Testis (tissue), 3 donors: ENCODE measurements around the gene PTPRN2. TPM values are rescaled to one million over a fixed set of nuclear protein-coding genes. Genes with fewer than 3 reads are reported as not detected.

ENCODE experiments used
- DNase-seq: peaks from one replicate; pipeline ENCODE4 v3.0.0-alpha.2; 2019
- H3K27ac ChIP-seq, 2 donors: fragments of 200-600 bp; sonication (generic); one replicate each; pipeline ENCODE4 v1.5.1; 2019
- H3K27me3 ChIP-seq: fragments of 200-600 bp; sonication (generic); one replicate; pipeline ENCODE4 v1.5.1; 2019
- H3K36me3 ChIP-seq: fragments of 200-600 bp; sonication (generic); one replicate; pipeline ENCODE4 v1.5.1; 2017; ENCODE audit warnings: low read depth; ENCODE audit errors: missing control alignments
- H3K4me1 ChIP-seq: fragments of 200-600 bp; sonication (generic); one replicate; pipeline ENCODE4 v1.5.1; 2019
- H3K4me3 ChIP-seq, 2 donors: fragments of 200-600 bp; sonication (generic); one replicate each; pipeline ENCODE4 v1.5.1; 2017 to 2019
- H3K9me3 ChIP-seq: fragments of 200-600 bp; sonication (generic); one replicate; pipeline ENCODE4 v1.5.1; 2017
- CTCF ChIP-seq, 3 experiments: fragments of 450-650 bp in 2 of 3; fragments of 200-600 bp in 1 of 3; sonication (generic) in 1 of 3; IDR thresholded peaks; one replicate each; pipeline ENCODE4 v1.5.1; 2016 to 2019; ENCODE audit warnings: antibody characterized with exemption in 3 of 3, mild to moderate bottlenecking in 2 of 3, moderate library complexity in 1 of 3
- POLR2A ChIP-seq: fragments of 450-650 bp; IDR thresholded peaks from one replicate; pipeline ENCODE4 v1.6.1; 2017; ENCODE audit warnings: antibody characterized with exemption, mild to moderate bottlenecking, moderate library complexity
- WGBS, 2 donors: methylation state at CpG; one replicate each; pipeline ENCODE4 v1.1.5; 2018; 5-methylcytosine and 5-hydroxymethylcytosine counted together
- intact Hi-C: fragments of 100-400 bp; cut with DNase I; formaldehyde crosslinking; loops from one replicate; pipeline ENCODE4 v1.15.1; 2023; ENCODE audit warnings: low total_unique reads
- polyA plus RNA-seq: library from polyadenylated mRNA; stranded (reverse); fragments of 350-450 nt; fragmentation: Illumina TruSeq; extraction: RNeasy Lipid Tissue Mini Kit (QIAGEN cat#74804); gene quantifications from one replicate; pipeline ENCODE4 v1.2.3, GENCODE V29; 2014; ENCODE audit warnings: low read depth, low replicate concordance; ENCODE audit not compliant: insufficient read depth
- total RNA-seq, 2 donors: library from RNA; depleted of rRNA; stranded (reverse); fragments of >200 nt; gene quantifications; one replicate each; pipeline ENCODE4 v1.2.3, GENCODE V29; 2016

Gene PTPRN2
- total and polyA plus RNA-seq, 3 donors from 2014 or later = 9.3 to 10.8 (median 9.8) TPM

GRCh38 chr7:157806711-157807110, 780.9 kb downstream of the PTPRN2 start:
- intact Hi-C loops = no loop called here
- H3K4me3 ChIP-seq = no peak overlapping the region
- 68 to 71% methylated on average over 4 of the region's 4 CpGs for WGBS, 2 donors
- H3K27me3 ChIP-seq = no peaks in the 10 kb centered on the region
- H3K9me3 ChIP-seq = no peaks in the 10 kb centered on the region
- TF ChIP-seq CTCF (IDR thresholded peaks at IDR 0.05) (no peak), POLR2A (no peak)
- no peak overlapping the region for H3K27ac ChIP-seq
- no peaks in the 10 kb centered on the region for H3K4me1 ChIP-seq
- DNase-seq = no peak
- no peaks in the 10 kb centered on the region for H3K36me3 ChIP-seq

GRCh38 chr7:157805713-157806112, 781.9 kb downstream of the PTPRN2 start:
- no peak for DNase-seq
- no peaks in the 10 kb centered on the region for H3K4me1 ChIP-seq
- WGBS, 2 donors = 69 to 78% methylated on average over 6 of the region's 6 CpGs

GRCh38 chr7:157803906-157804305, 783.7 kb downstream of the PTPRN2 start:
- H3K9me3 ChIP-seq = no peaks in the 10 kb centered on the region
- no peaks in the 10 kb centered on the region for H3K27me3 ChIP-seq
- WGBS, 2 donors = 90 to 98% methylated on average over 5 of the region's 5 CpGs
- no peak for DNase-seq
- no peaks in the 10 kb centered on the region for H3K4me1 ChIP-seq
- H3K27ac ChIP-seq = no peak overlapping the region
- TF ChIP-seq POLR2A (no peak), CTCF (IDR thresholded peaks at IDR 0.05) (no peak)
- H3K4me3 ChIP-seq = no peak overlapping the region
- H3K36me3 ChIP-seq = no peaks in the 10 kb centered on the region
- intact Hi-C loops = no loop called here

More at GRCh38 chr7:157805713-157806112, 781.9 kb downstream of the PTPRN2 start:
- Histone ChIP-seq H3K4me3 (no peak overlapping the region), H3K27me3 (no peaks in the 10 kb centered on the region), H3K36me3 (no peaks in the 10 kb centered on the region), H3K27ac (no peak overlapping the region), H3K9me3 (no peaks in the 10 kb centered on the region)
- TF ChIP-seq CTCF (IDR thresholded peaks at IDR 0.05) (no peak), POLR2A (no peak)
- intact Hi-C loops = no loop called here

GRCh38 chr7:157801971-157802675, 785.5 kb downstream of the PTPRN2 start:
- Histone ChIP-seq H3K9me3 (no peaks in the 10 kb centered on the region), H3K4me1 (no peaks in the 10 kb centered on the region), H3K4me3 (no peak overlapping the region), H3K27me3 (no peaks in the 10 kb centered on the region), H3K27ac (no peak overlapping the region), H3K36me3 (no peaks in the 10 kb centered on the region)
- no peak for DNase-seq
- no peak for TF ChIP-seq CTCF (IDR thresholded peaks at IDR 0.05)
- 86 to 95% methylated on average over 42 of the region's 42 CpGs for WGBS, 2 donors
- intact Hi-C loops = no loop called here

- no peak overlapping the region for H3K4me3 ChIP-seq
Observed at GRCh38 chr7:157801113-157801512, 786.5 kb downstream of the PTPRN2 start.

More at GRCh38 chr7:157801113-157801512, 786.5 kb downstream of the PTPRN2 start:
- intact Hi-C loops = no loop called here
- Histone ChIP-seq H3K4me1 (no peaks in the 10 kb centered on the region), H3K36me3 (no peaks in the 10 kb centered on the region), H3K27me3 (no peaks in the 10 kb centered on the region), H3K9me3 (no peaks in the 10 kb centered on the region), H3K27ac (no peak overlapping the region)
- no peak for DNase-seq
- TF ChIP-seq CTCF (IDR thresholded peaks at IDR 0.05) = no peak
- no peak for TF ChIP-seq POLR2A
- 69 to 81% methylated on average over 21 of the region's 21 CpGs for WGBS, 2 donors
